Measurements from ENCODE around the gene C11orf42.

DNA sequence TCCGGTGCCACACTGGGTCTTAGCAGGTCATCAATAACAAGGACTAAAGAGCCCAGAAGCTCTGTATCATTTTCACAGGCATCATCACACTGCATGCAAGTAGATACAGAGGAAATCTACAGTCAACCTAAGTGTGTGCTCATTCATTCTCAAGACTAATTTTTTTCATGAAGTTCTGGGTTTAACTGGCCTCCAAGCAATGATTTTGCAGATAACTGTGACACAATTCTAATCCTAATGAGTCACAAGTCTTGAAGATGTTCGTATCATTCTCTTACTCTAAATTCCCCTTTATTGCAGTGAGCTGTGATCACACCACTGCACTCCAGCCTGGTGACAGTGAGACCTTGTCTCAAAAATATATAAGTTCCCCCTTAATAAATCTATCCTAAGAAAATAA is 3.9 kb upstream of the C11orf42 start:
- TF ChIP-seq, protein P1, sequence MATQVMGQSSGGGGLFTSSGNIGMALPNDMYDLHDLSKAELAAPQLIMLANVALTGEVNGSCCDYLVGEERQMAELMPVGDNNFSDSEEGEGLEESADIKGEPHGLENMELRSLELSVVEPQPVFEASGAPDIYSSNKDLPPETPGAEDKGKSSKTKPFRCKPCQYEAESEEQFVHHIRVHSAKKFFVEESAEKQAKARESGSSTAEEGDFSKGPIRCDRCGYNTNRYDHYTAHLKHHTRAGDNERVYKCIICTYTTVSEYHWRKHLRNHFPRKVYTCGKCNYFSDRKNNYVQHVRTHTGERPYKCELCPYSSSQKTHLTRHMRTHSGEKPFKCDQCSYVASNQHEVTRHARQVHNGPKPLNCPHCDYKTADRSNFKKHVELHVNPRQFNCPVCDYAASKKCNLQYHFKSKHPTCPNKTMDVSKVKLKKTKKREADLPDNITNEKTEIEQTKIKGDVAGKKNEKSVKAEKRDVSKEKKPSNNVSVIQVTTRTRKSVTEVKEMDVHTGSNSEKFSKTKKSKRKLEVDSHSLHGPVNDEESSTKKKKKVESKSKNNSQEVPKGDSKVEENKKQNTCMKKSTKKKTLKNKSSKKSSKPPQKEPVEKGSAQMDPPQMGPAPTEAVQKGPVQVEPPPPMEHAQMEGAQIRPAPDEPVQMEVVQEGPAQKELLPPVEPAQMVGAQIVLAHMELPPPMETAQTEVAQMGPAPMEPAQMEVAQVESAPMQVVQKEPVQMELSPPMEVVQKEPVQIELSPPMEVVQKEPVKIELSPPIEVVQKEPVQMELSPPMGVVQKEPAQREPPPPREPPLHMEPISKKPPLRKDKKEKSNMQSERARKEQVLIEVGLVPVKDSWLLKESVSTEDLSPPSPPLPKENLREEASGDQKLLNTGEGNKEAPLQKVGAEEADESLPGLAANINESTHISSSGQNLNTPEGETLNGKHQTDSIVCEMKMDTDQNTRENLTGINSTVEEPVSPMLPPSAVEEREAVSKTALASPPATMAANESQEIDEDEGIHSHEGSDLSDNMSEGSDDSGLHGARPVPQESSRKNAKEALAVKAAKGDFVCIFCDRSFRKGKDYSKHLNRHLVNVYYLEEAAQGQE (IDR thresholded peaks at IDR 0.05) = no peak
- TF ChIP-seq EGR1 (IDR thresholded peaks at IDR 0.05; ENCODE audit: low read depth in 2 of 2) = no peak
- TF ChIP-seq, protein P2, sequence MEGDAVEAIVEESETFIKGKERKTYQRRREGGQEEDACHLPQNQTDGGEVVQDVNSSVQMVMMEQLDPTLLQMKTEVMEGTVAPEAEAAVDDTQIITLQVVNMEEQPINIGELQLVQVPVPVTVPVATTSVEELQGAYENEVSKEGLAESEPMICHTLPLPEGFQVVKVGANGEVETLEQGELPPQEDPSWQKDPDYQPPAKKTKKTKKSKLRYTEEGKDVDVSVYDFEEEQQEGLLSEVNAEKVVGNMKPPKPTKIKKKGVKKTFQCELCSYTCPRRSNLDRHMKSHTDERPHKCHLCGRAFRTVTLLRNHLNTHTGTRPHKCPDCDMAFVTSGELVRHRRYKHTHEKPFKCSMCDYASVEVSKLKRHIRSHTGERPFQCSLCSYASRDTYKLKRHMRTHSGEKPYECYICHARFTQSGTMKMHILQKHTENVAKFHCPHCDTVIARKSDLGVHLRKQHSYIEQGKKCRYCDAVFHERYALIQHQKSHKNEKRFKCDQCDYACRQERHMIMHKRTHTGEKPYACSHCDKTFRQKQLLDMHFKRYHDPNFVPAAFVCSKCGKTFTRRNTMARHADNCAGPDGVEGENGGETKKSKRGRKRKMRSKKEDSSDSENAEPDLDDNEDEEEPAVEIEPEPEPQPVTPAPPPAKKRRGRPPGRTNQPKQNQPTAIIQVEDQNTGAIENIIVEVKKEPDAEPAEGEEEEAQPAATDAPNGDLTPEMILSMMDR (IDR thresholded peaks at IDR 0.05; ENCODE audit: low read depth, low read length, missing input control) = no peak
- TF ChIP-seq, protein P3, sequence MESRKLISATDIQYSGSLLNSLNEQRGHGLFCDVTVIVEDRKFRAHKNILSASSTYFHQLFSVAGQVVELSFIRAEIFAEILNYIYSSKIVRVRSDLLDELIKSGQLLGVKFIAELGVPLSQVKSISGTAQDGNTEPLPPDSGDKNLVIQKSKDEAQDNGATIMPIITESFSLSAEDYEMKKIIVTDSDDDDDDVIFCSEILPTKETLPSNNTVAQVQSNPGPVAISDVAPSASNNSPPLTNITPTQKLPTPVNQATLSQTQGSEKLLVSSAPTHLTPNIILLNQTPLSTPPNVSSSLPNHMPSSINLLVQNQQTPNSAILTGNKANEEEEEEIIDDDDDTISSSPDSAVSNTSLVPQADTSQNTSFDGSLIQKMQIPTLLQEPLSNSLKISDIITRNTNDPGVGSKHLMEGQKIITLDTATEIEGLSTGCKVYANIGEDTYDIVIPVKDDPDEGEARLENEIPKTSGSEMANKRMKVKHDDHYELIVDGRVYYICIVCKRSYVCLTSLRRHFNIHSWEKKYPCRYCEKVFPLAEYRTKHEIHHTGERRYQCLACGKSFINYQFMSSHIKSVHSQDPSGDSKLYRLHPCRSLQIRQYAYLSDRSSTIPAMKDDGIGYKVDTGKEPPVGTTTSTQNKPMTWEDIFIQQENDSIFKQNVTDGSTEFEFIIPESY (IDR thresholded peaks at IDR 0.05) = no peak
- TF ChIP-seq, protein P4, sequence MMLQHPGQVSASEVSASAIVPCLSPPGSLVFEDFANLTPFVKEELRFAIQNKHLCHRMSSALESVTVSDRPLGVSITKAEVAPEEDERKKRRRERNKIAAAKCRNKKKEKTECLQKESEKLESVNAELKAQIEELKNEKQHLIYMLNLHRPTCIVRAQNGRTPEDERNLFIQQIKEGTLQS (IDR thresholded peaks at IDR 0.05) = no peak
